HepG2 (cell line): ENCODE results near the gene FLRT2. TPM values are rescaled to one million over a fixed set of nuclear protein-coding genes. Genes with fewer than 3 reads are reported as not detected.

ENCODE experiments used
- EP300 ChIP-seq, 3 experiments: sonication (generic) in 1 of 3; formaldehyde crosslinking in 1 of 3; IDR thresholded peaks; 2 replicates each; pipeline versions ENCODE4 v1.5.1 to v1.6.1; 2011 to 2020; ENCODE audit warnings: low read depth in 2 of 3, low read length in 2 of 3, borderline replicate concordance in 1 of 3, improper control_type of control experiment in 1 of 3, mild to moderate bottlenecking in 1 of 3, missing genetic modification reagents in 1 of 3, moderate library complexity in 1 of 3
- HNRNPUL1 ChIP-seq: fragments of 200-400 bp; formaldehyde crosslinking; IDR thresholded peaks from 2 replicates; pipeline ENCODE4 v1.6.1; 2017; ENCODE audit warnings: low read depth, mild to moderate bottlenecking, low read length, moderate library complexity
- HOMEZ ChIP-seq: IDR thresholded peaks from 2 replicates; pipeline ENCODE4 v1.6.1; 2016; ENCODE audit warnings: low read depth
- NFAT5 ChIP-seq: sonication (generic); formaldehyde crosslinking; IDR thresholded peaks from 2 replicates; pipeline ENCODE4 v1.4.0; 2020; ENCODE audit warnings: missing genetic modification reagents
- PAXIP1 ChIP-seq: sonication (generic); formaldehyde crosslinking; conservative IDR thresholded peaks from 2 replicates; pipeline ENCODE4 v1.4.0; 2020; ENCODE audit warnings: mild to moderate bottlenecking, missing genetic modification reagents, moderate library complexity
- RERE ChIP-seq: IDR thresholded peaks from 2 replicates; pipeline ENCODE4 v1.6.1; 2016; ENCODE audit warnings: low read depth, missing genetic modification reagents, missing compliant biosample characterization
- ZNF652 ChIP-seq: IDR thresholded peaks from 2 replicates; pipeline ENCODE4 v1.6.1; 2016; ENCODE audit warnings: low read depth, borderline replicate concordance
- ZNF737 ChIP-seq: sonication (generic); formaldehyde crosslinking; IDR thresholded peaks from 2 replicates; pipeline ENCODE4 v1.5.0; 2020; ENCODE audit warnings: missing genetic modification reagents, mild to moderate bottlenecking, borderline replicate concordance
- ZSCAN22 ChIP-seq: sonication (generic); formaldehyde crosslinking; IDR thresholded peaks from 2 replicates; pipeline ENCODE4 v1.4.0; 2020; ENCODE audit warnings: mild to moderate bottlenecking, missing genetic modification reagents
- polyA plus RNA-seq, 8 experiments: library from polyadenylated mRNA; depleted of rRNA in 3 of 8; stranded (reverse) in 7 of 8; unstranded in 1 of 8; fragments of >200 nt; fragmentation: Illumina TruSeq in 4 of 8; extraction: Trizol in 4 of 8; gene quantifications; 2 replicates each; pipeline versions ENCODE4 v1.2.1 to v1.2.3, GENCODE V29; 2011 to 2016; ENCODE audit warnings: low read depth in 4 of 8, missing spikeins in 1 of 8, mixed read lengths in 1 of 8; ENCODE audit not compliant: insufficient read depth in 1 of 8
- total RNA-seq, 5 experiments: library from RNA; depleted of rRNA; stranded (reverse); fragments of >200 nt; fragmentation: Illumina TruSeq; extraction: Trizol; gene quantifications; 2 replicates each; pipeline ENCODE4 v1.2.3, GENCODE V29; 2016; ENCODE audit warnings: low read depth in 1 of 5

FLRT2 gene
- total and polyA plus RNA-seq, 2 of the 13 experiments (the other 11 are each of a cell fraction or from before 2014, with no cell fraction given): not detected

GRCh38 chr14:85482552-85482951 is 47.4 kb upstream of the FLRT2 start (continued):
- peak; percentile 80 for TF ChIP-seq PAXIP1 (CRISPR knock-in tag)
- no peak for TF ChIP-seq ZNF737 (CRISPR knock-in tag)
- TF ChIP-seq HNRNPUL1: no peak
- TF ChIP-seq RERE: 0 out of 2 replicates have a peak, but pooled peaks have one; percentile 38
- peak; percentile 33; the same call in 1 of the 2 replicates for TF ChIP-seq ZNF652
- TF ChIP-seq NFAT5 (CRISPR knock-in tag): no peak
- peak in 1 of 2 experiments; percentile 47; a peak in 2 of 4 replicates for TF ChIP-seq EP300 (IDR thresholded peaks at IDR 0.05; ENCODE audit: low read depth in 2 of 2, low read length in 2 of 2)
- TF ChIP-seq EP300 (CRISPR knock-in tag; IDR thresholded peaks at IDR 0.05; ENCODE audit: borderline replicate concordance): no peak
- TF ChIP-seq HOMEZ: peak; percentile 62; the same call in 1 of the 2 replicates
- no peak for TF ChIP-seq ZSCAN22 (CRISPR knock-in tag)
